Mesothelial cell of epicardium (in vitro differentiated cells): Measurements from ENCODE around the gene SPATA6. TPM values are rescaled to one million over a fixed set of nuclear protein-coding genes. Genes with fewer than 3 reads are reported as not detected.
"Not testable (repeated sequence)": the region's sequence is repeated elsewhere in the genome, so short reads cannot be mapped to it uniquely, and the experiment has no call there.

Experiments
- DNase-seq, 2 experiments: peaks; one replicate each; pipeline ENCODE4 v3.0.0; 2021; ENCODE audit warnings: low spot score in 2 of 2; ENCODE audit not compliant: unreplicated experiment in 2 of 2
- H3K27ac Mint-ChIP-seq: 2 replicates; pipeline ENCODE4 v1.8.0; 2021; ENCODE audit warnings: mixed read lengths
- H3K27me3 Mint-ChIP-seq: 2 replicates; pipeline ENCODE4 v1.8.0; 2021; ENCODE audit warnings: low read depth, mixed read lengths
- H3K36me3 Mint-ChIP-seq: 2 replicates; pipeline ENCODE4 v1.8.0; 2021; ENCODE audit warnings: mixed read lengths
- H3K4me1 Mint-ChIP-seq: 2 replicates; pipeline ENCODE4 v1.8.0; 2021; ENCODE audit warnings: mixed read lengths
- H3K4me3 Mint-ChIP-seq: 2 replicates; pipeline ENCODE4 v1.8.0; 2021; ENCODE audit warnings: mild to moderate bottlenecking, moderate library complexity, mixed read lengths
- H3K9me3 Mint-ChIP-seq: 2 replicates; pipeline ENCODE4 v1.8.0; 2021; ENCODE audit warnings: mixed read lengths
- total RNA-seq: library from RNA; stranded (reverse); gene quantifications from 3 replicates; pipeline ENCODE4 v1.2.1, GENCODE V29; 2021
- TF ChIP-seq, protein P1 (sequence below): fragments of 200-600 bp; sonication (generic); IDR thresholded peaks from one replicate; pipeline ENCODE4 v1.5.0; 2021; ENCODE audit warnings: antibody characterized with exemption; ENCODE audit not compliant: unreplicated experiment

Gene SPATA6
- total RNA-seq, 1 donor from 2014 or later = 17.9 TPM

DNA sequence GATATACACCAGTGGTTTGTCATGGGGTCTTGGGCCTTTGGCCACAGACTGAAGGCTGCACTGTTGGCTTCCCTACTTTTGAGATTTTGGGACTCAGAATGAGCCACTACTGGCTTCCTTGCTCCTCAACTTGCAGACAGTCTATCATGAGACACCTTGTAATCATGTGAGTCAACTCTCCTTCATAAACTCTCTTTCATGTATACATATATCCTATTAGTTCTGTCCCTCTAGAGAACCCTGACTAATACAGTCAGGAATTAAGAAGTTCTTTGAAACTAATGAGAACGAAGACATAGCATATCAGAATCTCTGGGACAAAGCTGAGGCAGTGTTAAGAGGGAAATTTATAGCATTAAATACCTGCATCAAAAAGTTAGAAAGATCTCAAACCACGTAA is 138.7 kb downstream of the SPATA6 start:
- TF ChIP-seq, protein P1, sequence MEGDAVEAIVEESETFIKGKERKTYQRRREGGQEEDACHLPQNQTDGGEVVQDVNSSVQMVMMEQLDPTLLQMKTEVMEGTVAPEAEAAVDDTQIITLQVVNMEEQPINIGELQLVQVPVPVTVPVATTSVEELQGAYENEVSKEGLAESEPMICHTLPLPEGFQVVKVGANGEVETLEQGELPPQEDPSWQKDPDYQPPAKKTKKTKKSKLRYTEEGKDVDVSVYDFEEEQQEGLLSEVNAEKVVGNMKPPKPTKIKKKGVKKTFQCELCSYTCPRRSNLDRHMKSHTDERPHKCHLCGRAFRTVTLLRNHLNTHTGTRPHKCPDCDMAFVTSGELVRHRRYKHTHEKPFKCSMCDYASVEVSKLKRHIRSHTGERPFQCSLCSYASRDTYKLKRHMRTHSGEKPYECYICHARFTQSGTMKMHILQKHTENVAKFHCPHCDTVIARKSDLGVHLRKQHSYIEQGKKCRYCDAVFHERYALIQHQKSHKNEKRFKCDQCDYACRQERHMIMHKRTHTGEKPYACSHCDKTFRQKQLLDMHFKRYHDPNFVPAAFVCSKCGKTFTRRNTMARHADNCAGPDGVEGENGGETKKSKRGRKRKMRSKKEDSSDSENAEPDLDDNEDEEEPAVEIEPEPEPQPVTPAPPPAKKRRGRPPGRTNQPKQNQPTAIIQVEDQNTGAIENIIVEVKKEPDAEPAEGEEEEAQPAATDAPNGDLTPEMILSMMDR = no peak
- H3K4me1 Mint-ChIP-seq = no peaks in the 10 kb centered on the region
- no peak overlapping the region for H3K27ac Mint-ChIP-seq
- no peaks in the 10 kb centered on the region for H3K27me3 Mint-ChIP-seq
- no peak for DNase-seq
- peaks cover 59% of the 10 kb centered on the region for H3K9me3 Mint-ChIP-seq
- no peak overlapping the region for H3K4me3 Mint-ChIP-seq
- peaks cover 38% of the 10 kb centered on the region for H3K36me3 Mint-ChIP-seq

DNA sequence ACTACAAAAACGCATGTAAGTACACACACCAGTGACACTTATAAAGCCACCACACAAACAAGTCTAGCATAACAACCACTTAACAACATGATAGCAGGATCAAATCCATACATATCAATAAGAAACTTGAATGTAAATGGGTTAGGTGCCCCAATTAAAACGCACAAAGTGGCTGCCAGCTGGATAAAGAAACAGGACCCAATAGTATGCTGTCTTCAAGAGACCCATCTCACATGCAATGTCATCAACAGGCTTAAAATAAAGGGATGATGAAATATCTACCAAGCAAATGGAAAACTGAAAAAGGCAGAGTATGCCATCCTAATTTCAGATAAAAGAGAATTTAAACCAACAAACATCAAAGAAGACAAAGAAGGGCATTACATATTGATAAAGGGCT is 139.9 kb downstream of the SPATA6 start:
- peaks cover 59% of the 10 kb centered on the region for H3K9me3 Mint-ChIP-seq
- no peak overlapping the region for H3K4me3 Mint-ChIP-seq
- H3K27ac Mint-ChIP-seq = no peak overlapping the region
- DNase-seq = no peak
- no peaks in the 10 kb centered on the region for H3K4me1 Mint-ChIP-seq
- no peaks in the 10 kb centered on the region for H3K27me3 Mint-ChIP-seq
- TF ChIP-seq, protein P1 = no peak
- peaks cover 38% of the 10 kb centered on the region for H3K36me3 Mint-ChIP-seq

DNA sequence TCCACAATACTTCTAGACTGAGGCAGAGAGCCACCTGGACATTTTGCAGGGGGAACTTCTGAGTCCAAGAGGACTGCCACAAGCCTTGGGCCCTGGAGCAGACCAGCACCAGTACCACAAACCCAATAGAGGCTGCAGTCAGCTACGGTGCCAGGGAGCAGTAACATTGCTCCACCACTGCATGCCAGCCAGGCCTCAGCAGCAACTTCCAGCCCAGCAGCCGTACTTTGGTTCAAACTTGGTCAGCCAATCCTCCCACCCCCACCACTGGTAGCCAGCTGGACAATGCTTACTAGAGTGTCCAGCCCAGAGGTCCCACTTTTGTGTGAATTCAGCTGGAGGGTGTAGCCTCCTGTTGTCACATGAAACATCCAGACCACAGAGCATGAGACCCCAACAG is 142.1 kb downstream of the SPATA6 start:
- H3K4me3 Mint-ChIP-seq = no peak overlapping the region
- no peak overlapping the region for H3K27ac Mint-ChIP-seq
- H3K4me1 Mint-ChIP-seq = no peaks in the 10 kb centered on the region
- TF ChIP-seq, protein P1 = no peak
- DNase-seq = no peak
- H3K27me3 Mint-ChIP-seq = no peaks in the 10 kb centered on the region
- peaks cover 47% of the 10 kb centered on the region for H3K36me3 Mint-ChIP-seq
- H3K9me3 Mint-ChIP-seq = peaks cover 62% of the 10 kb centered on the region

DNA sequence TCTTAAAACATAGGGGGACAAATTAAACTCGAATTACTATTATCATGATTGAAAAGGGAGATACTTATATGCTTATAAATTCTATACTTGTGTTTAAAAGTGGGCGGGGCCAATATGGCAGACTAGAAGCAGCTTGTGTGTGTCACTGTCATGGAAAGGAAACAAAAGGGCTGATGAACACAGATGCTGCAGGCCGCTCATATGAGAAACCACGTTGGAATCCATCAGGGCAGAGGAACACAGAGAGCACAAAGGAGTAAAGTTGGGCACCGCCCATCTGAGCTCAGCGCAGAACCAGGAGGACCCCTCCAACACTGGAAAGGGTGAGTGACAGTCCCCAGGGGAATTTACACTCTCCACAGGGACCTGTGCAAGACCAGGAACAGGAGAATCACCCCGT is 142.5 kb downstream of the SPATA6 start:
- Mint-ChIP-seq H3K36me3 (peaks cover 51% of the 10 kb centered on the region), H3K9me3 (peaks cover 62% of the 10 kb centered on the region), H3K4me3 (no peak overlapping the region), H3K27ac (no peak overlapping the region), H3K27me3 (no peaks in the 10 kb centered on the region), H3K4me1 (no peaks in the 10 kb centered on the region)
- DNase-seq = no peak
- TF ChIP-seq, protein P1 = no peak

DNA sequence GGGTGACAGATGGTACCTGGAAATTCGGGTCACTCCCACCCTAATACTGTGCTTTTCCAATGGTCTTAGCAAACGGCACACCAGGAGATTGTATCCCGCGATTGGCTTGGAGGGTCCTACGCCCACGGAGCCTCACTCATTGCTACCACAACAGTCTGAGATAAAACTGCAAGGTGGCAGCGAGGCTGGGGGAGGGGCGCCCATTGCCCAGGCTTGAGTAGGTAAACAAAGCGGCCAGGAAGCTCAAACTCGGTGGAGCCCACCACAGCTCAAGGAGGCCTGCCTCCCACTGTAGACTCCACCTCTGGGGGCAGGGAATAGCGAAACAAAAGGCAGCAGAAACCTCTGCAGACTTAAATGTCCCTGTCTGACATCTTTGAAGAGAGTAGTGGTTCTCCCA is 160.2 kb downstream of the SPATA6 start:
- not testable (repeated sequence) for H3K27me3 Mint-ChIP-seq, H3K27ac Mint-ChIP-seq, H3K4me1 Mint-ChIP-seq, DNase-seq, H3K4me3 Mint-ChIP-seq
- peaks cover 40% of the 10 kb centered on the region for H3K9me3 Mint-ChIP-seq
- peaks cover 25% of the 10 kb centered on the region for H3K36me3 Mint-ChIP-seq

DNA sequence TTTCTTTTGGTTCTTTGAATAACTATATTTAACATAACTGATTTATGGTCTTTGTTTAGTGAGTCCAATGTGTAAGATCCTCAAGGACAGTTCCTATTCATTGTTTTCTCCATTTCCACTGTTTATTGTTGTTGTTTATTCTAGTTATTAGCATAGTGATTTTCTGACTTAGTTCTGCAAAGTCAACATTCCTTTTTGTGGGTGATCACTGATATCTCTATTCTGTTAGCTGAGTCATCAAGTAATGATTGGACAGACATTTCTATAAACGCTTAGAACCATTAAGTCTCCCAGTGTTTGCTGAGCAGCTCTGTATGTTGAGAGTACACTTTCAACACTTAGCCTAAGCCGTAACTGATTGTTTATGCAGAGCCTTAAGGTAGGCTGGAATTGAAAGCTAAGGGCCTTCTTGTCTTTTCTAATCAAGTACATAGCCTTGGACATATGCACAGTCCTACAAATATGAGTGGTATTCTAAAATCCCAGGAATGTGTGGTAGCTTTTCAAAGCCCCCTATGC is 162.4 kb downstream of the SPATA6 start:
- Mint-ChIP-seq H3K27ac (no peak overlapping the region), H3K27me3 (no peaks in the 10 kb centered on the region), H3K36me3 (peaks cover 22% of the 10 kb centered on the region), H3K4me3 (no peak overlapping the region), H3K4me1 (no peaks in the 10 kb centered on the region), H3K9me3 (peaks cover 30% of the 10 kb centered on the region)
- DNase-seq = no peak
- TF ChIP-seq, protein P1 = no peak
